ENCODE results near the gene GARNL3. TPM values are rescaled to one million over a fixed set of nuclear protein-coding genes. Genes with fewer than 3 reads are reported as not detected.

Gene GARNL3
- total RNA-seq, 1 donor from 2014 or later: 3.3 TPM

GRCh38 chr9:127382541-127382940 lies 118.0 kb downstream of the GARNL3 start:
- TF ChIP-seq CTCF (IDR thresholded peaks at IDR 0.05; ENCODE audit: unreplicated experiment): no peak
- no peaks in the 10 kb centered on the region for H3K36me3 Mint-ChIP-seq (ENCODE audit: low read depth, unreplicated experiment)
- H3K4me1 Mint-ChIP-seq (ENCODE audit: unreplicated experiment): no peaks in the 10 kb centered on the region
- DNase-seq (ENCODE audit: low spot score): no peak
- no peak overlapping the region for H3K27ac Mint-ChIP-seq (ENCODE audit: unreplicated experiment)
- H3K9me3 Mint-ChIP-seq (ENCODE audit: unreplicated experiment): no peaks in the 10 kb centered on the region
- no peaks in the 10 kb centered on the region for H3K27me3 Mint-ChIP-seq (ENCODE audit: unreplicated experiment)
- H3K4me3 Mint-ChIP-seq (ENCODE audit: unreplicated experiment): no peak overlapping the region

GRCh38 chr9:127384016-127384730 lies 119.6 kb downstream of the GARNL3 start:
- H3K4me1 Mint-ChIP-seq (ENCODE audit: unreplicated experiment): no peaks in the 10 kb centered on the region

GRCh38 chr9:127384901-127385300 lies 120.3 kb downstream of the GARNL3 start:
- no peaks in the 10 kb centered on the region for H3K27me3 Mint-ChIP-seq (ENCODE audit: unreplicated experiment)
- TF ChIP-seq CTCF (IDR thresholded peaks at IDR 0.05; ENCODE audit: unreplicated experiment): no peak
- no peaks in the 10 kb centered on the region for H3K36me3 Mint-ChIP-seq (ENCODE audit: low read depth, unreplicated experiment)
- H3K4me1 Mint-ChIP-seq (ENCODE audit: unreplicated experiment): no peaks in the 10 kb centered on the region
- no peak for DNase-seq (ENCODE audit: low spot score)
- no peak overlapping the region for H3K4me3 Mint-ChIP-seq (ENCODE audit: unreplicated experiment)
- H3K9me3 Mint-ChIP-seq (ENCODE audit: unreplicated experiment): no peaks in the 10 kb centered on the region
- H3K27ac Mint-ChIP-seq (ENCODE audit: unreplicated experiment): no peak overlapping the region

More at GRCh38 chr9:127384016-127384730, 119.6 kb downstream of the GARNL3 start:
- H3K9me3 Mint-ChIP-seq (ENCODE audit: unreplicated experiment): no peaks in the 10 kb centered on the region
- H3K4me3 Mint-ChIP-seq (ENCODE audit: unreplicated experiment): no peak overlapping the region
- H3K36me3 Mint-ChIP-seq (ENCODE audit: low read depth, unreplicated experiment): no peaks in the 10 kb centered on the region
- no peak for DNase-seq (ENCODE audit: low spot score)
- H3K27me3 Mint-ChIP-seq (ENCODE audit: unreplicated experiment): no peaks in the 10 kb centered on the region
- TF ChIP-seq CTCF (IDR thresholded peaks at IDR 0.05; ENCODE audit: unreplicated experiment): no peak
- H3K27ac Mint-ChIP-seq (ENCODE audit: unreplicated experiment): no peak overlapping the region

GRCh38 chr9:127386249-127386648 lies 121.7 kb downstream of the GARNL3 start:
- no peak for TF ChIP-seq CTCF (IDR thresholded peaks at IDR 0.05; ENCODE audit: unreplicated experiment)
- Mint-ChIP-seq H3K9me3 (ENCODE audit: unreplicated experiment) (no peaks in the 10 kb centered on the region), H3K27me3 (ENCODE audit: unreplicated experiment) (peaks cover 2% of the 10 kb centered on the region), H3K4me3 (ENCODE audit: unreplicated experiment) (no peak overlapping the region), H3K27ac (ENCODE audit: unreplicated experiment) (no peak overlapping the region), H3K36me3 (ENCODE audit: low read depth, unreplicated experiment) (no peaks in the 10 kb centered on the region), H3K4me1 (ENCODE audit: unreplicated experiment) (no peaks in the 10 kb centered on the region)
- DNase-seq (ENCODE audit: low spot score): no peak

GRCh38 chr9:127386981-127387380 lies 122.4 kb downstream of the GARNL3 start:
- Mint-ChIP-seq H3K27ac (ENCODE audit: unreplicated experiment) (no peak overlapping the region), H3K4me1 (ENCODE audit: unreplicated experiment) (no peaks in the 10 kb centered on the region), H3K4me3 (ENCODE audit: unreplicated experiment) (no peak overlapping the region), H3K9me3 (ENCODE audit: unreplicated experiment) (no peaks in the 10 kb centered on the region), H3K27me3 (ENCODE audit: unreplicated experiment) (peaks cover 2% of the 10 kb centered on the region), H3K36me3 (ENCODE audit: low read depth, unreplicated experiment) (no peaks in the 10 kb centered on the region)
- TF ChIP-seq CTCF (IDR thresholded peaks at IDR 0.05; ENCODE audit: unreplicated experiment): no peak
- DNase-seq (ENCODE audit: low spot score): no peak
